GM23248 (cell line): ENCODE results near the gene UGGT1. TPM values are rescaled to one million over a fixed set of nuclear protein-coding genes. Genes with fewer than 3 reads are reported as not detected.

ENCODE experiments used
- DNase-seq: peaks from one replicate; pipeline ENCODE4 v3.0.0-alpha.2; 2015
- H2AFZ ChIP-seq: fragments of 200-600 bp; sonication (generic); 2 replicates; pipeline ENCODE4 v1.6.1; 2016; ENCODE audit warnings: antibody characterized with exemption
- H3F3A ChIP-seq: fragments of 200-600 bp; sonication (generic); 2 replicates; pipeline ENCODE4 v1.6.1; 2016; ENCODE audit warnings: mild to moderate bottlenecking, antibody characterized with exemption, mixed run types; ENCODE audit not compliant: insufficient read depth
- H3K27ac ChIP-seq: fragments of 200-600 bp; sonication (generic); 2 replicates; pipeline ENCODE4 v1.5.1; 2016; ENCODE audit warnings: mild to moderate bottlenecking
- H3K27me3 ChIP-seq: fragments of 200-600 bp; sonication (generic); replicated peaks from 2 replicates; pipeline ENCODE4 v1.6.1; 2016; ENCODE audit warnings: mild to moderate bottlenecking; ENCODE audit not compliant: insufficient read depth
- H3K36me3 ChIP-seq: fragments of 200-600 bp; sonication (generic); 2 replicates; pipeline ENCODE4 v1.6.1; 2016; ENCODE audit warnings: low read depth, mild to moderate bottlenecking
- H3K4me1 ChIP-seq: fragments of 200-600 bp; sonication (generic); 2 replicates; pipeline ENCODE4 v1.6.1; 2016; ENCODE audit warnings: mild to moderate bottlenecking; ENCODE audit not compliant: insufficient read depth
- H3K4me2 ChIP-seq: fragments of 200-600 bp; sonication (generic); one replicate; pipeline ENCODE4 v1.6.1; 2016; ENCODE audit warnings: mild to moderate bottlenecking; ENCODE audit not compliant: unreplicated experiment
- H3K4me3 ChIP-seq: fragments of 200-600 bp; sonication (generic); 2 replicates; pipeline ENCODE4 v1.5.1; 2016; ENCODE audit warnings: mild to moderate bottlenecking
- H3K79me2 ChIP-seq: fragments of 200-600 bp; sonication (generic); 2 replicates; pipeline ENCODE4 v1.6.1; 2016; ENCODE audit warnings: mild to moderate bottlenecking; ENCODE audit not compliant: insufficient read depth
- H3K9ac ChIP-seq: fragments of 200-600 bp; sonication (generic); 2 replicates; pipeline ENCODE4 v1.6.1; 2016; ENCODE audit warnings: mild to moderate bottlenecking
- H3K9me2 ChIP-seq: fragments of 200-600 bp; sonication (generic); 2 replicates; pipeline ENCODE4 v1.6.1; 2016; ENCODE audit warnings: mixed run types, mild to moderate bottlenecking, moderate library complexity; ENCODE audit not compliant: insufficient read depth
- H3K9me3 ChIP-seq: fragments of 200-600 bp; sonication (generic); one replicate; pipeline ENCODE4 v1.6.1; 2017; ENCODE audit warnings: low read depth
- H4K20me1 ChIP-seq: fragments of 200-600 bp; sonication (generic); 2 replicates; pipeline ENCODE4 v1.6.0; 2016; ENCODE audit not compliant: insufficient read depth
- EZH2 ChIP-seq: fragments of 200-600 bp; sonication (generic); IDR thresholded peaks from 2 replicates; pipeline ENCODE4 v1.6.1; 2018; ENCODE audit warnings: antibody characterized with exemption, mild to moderate bottlenecking; ENCODE audit not compliant: insufficient read depth, poor library complexity, severe bottlenecking
- EZH2phosphoT487 ChIP-seq: fragments of 200-600 bp; sonication (generic); IDR thresholded peaks from 2 replicates; pipeline ENCODE4 v1.6.1; 2018; ENCODE audit warnings: antibody characterized with exemption, moderate library complexity, mild to moderate bottlenecking, low read depth; ENCODE audit not compliant: insufficient read depth
- WGBS, 2 experiments: methylation state at CpG; one replicate each; pipeline ENCODE4 v1.1.6; 2015 to 2017; ENCODE audit warnings: low lambda C conversion rate in 2 of 2, low coverage in 1 of 2; ENCODE audit errors: missing lambda C conversion rate in 2 of 2; 5-methylcytosine and 5-hydroxymethylcytosine counted together
- in situ Hi-C: fragments of 300-500 bp; cut with MboI; formaldehyde crosslinking; loops from 2 replicates; pipeline ENCODE4 v1.15.0; 2020
- polyA plus RNA-seq: library from polyadenylated mRNA; unstranded; fragments of >200 nt; fragmentation: Nextera tagmentation; extraction: Ambion mirVana; gene quantifications from 2 replicates; pipeline ENCODE4 v1.2.1, GENCODE V29; 2016
- total RNA-seq: library from RNA; depleted of rRNA; stranded (reverse); fragments of >200 nt; shearing (Covaris generic); gene quantifications from 2 replicates; pipeline ENCODE4 v1.2.3, GENCODE V29; 2014

Gene UGGT1
- total and polyA plus RNA-seq, 2 experiments from 2014 or later = 16.9 to 53.6 TPM

GRCh38 chr2:128053331-128053730 lies 37.7 kb upstream of the UGGT1 start:
- 81% methylated on average over 12 of the region's 12 CpGs for WGBS, 2 experiments
- in situ Hi-C loops = no loop called here

GRCh38 chr2:128054104-128054885 lies 36.7 kb upstream of the UGGT1 start:
- Histone ChIP-seq H3K4me2 (no peak overlapping the region), H3K27me3 (0 out of 2 replicates have a peak, but pooled peaks cover 8% of the 10 kb centered on the region), H3K79me2 (no peaks in the 10 kb centered on the region), H3K9me2 (no peaks in the 10 kb centered on the region), H3K9ac (no peak overlapping the region), H4K20me1 (no peaks in the 10 kb centered on the region), H3K4me3 (no peak overlapping the region), H3K9me3 (peaks cover 7% of the 10 kb centered on the region), H2AFZ (no peak overlapping the region), H3F3A (no peaks in the 10 kb centered on the region), H3K27ac (no peak overlapping the region), H3K4me1 (no peaks in the 10 kb centered on the region), H3K36me3 (no peaks in the 10 kb centered on the region)
- DNase-seq = no peak
- TF ChIP-seq EZH2phosphoT487 = no peak
- in situ Hi-C loops = no loop called here
- 58 to 72% methylated on average over 11 of the region's 11 CpGs for WGBS, 2 experiments

More at GRCh38 chr2:128053331-128053730, 37.7 kb upstream of the UGGT1 start:
- Histone ChIP-seq H3K9ac (no peak overlapping the region), H3F3A (no peaks in the 10 kb centered on the region), H3K27ac (no peak overlapping the region), H3K79me2 (no peaks in the 10 kb centered on the region), H3K36me3 (no peaks in the 10 kb centered on the region), H3K4me2 (no peak overlapping the region), H4K20me1 (no peaks in the 10 kb centered on the region), H3K4me1 (no peaks in the 10 kb centered on the region), H3K4me3 (no peak overlapping the region), H3K27me3 (0 out of 2 replicates have a peak, but pooled peaks cover 8% of the 10 kb centered on the region), H3K9me3 (peaks cover 7% of the 10 kb centered on the region), H3K9me2 (no peaks in the 10 kb centered on the region), H2AFZ (no peak overlapping the region)
- TF ChIP-seq EZH2 (no peak), EZH2phosphoT487 (no peak)
- DNase-seq = no peak

GRCh38 chr2:128057334-128057733 lies 33.7 kb upstream of the UGGT1 start:
- WGBS, 2 experiments = 37 to 40% methylated on average over 3 of the region's 3 CpGs
- in situ Hi-C loops = no loop called here
- no peaks in the 10 kb centered on the region for H4K20me1 ChIP-seq

GRCh38 chr2:128058114-128058513 lies 32.9 kb upstream of the UGGT1 start:
- WGBS, 2 experiments = 14 to 15% methylated on average over 2 of the region's 2 CpGs
- in situ Hi-C loops = no loop called here

More at GRCh38 chr2:128057334-128057733, 33.7 kb upstream of the UGGT1 start:
- no peak for TF ChIP-seq EZH2phosphoT487
- TF ChIP-seq EZH2 = no peak
- H3F3A ChIP-seq = no peaks in the 10 kb centered on the region
- no peak overlapping the region for H2AFZ ChIP-seq
- no peaks in the 10 kb centered on the region for H3K9me2 ChIP-seq
- 0 out of 2 replicates have a peak, but pooled peaks cover 6% of the 10 kb centered on the region for H3K27me3 ChIP-seq
- no peaks in the 10 kb centered on the region for H3K4me1 ChIP-seq
- no peaks in the 10 kb centered on the region for H3K36me3 ChIP-seq
- no peaks in the 10 kb centered on the region for H3K9me3 ChIP-seq
- H3K4me3 ChIP-seq = no peak overlapping the region
- DNase-seq = no peak
- H3K4me2 ChIP-seq = no peak overlapping the region
- no peaks in the 10 kb centered on the region for H3K79me2 ChIP-seq
- H3K27ac ChIP-seq = no peak overlapping the region
- H3K9ac ChIP-seq = no peak overlapping the region

More at GRCh38 chr2:128058114-128058513, 32.9 kb upstream of the UGGT1 start:
- Histone ChIP-seq H4K20me1 (no peaks in the 10 kb centered on the region), H3K27me3 (0 out of 2 replicates have a peak, but pooled peaks cover 6% of the 10 kb centered on the region), H3K9me3 (no peaks in the 10 kb centered on the region), H3K4me1 (no peaks in the 10 kb centered on the region), H3K4me3 (no peak overlapping the region), H3K9me2 (no peaks in the 10 kb centered on the region), H3K79me2 (no peaks in the 10 kb centered on the region), H3K27ac (no peak overlapping the region), H3K4me2 (no peak overlapping the region), H3K9ac (no peak overlapping the region), H3F3A (no peaks in the 10 kb centered on the region), H2AFZ (no peak overlapping the region), H3K36me3 (no peaks in the 10 kb centered on the region)
- DNase-seq = no peak
- TF ChIP-seq EZH2 = no peak
- no peak for TF ChIP-seq EZH2phosphoT487
